CD14-positive monocyte (primary cell): ENCODE results near the gene ERFL. TPM values are rescaled to one million over a fixed set of nuclear protein-coding genes. Genes with fewer than 3 reads are reported as not detected.

Experiments used
- DNase-seq, 3 donors: peaks; one replicate each; pipeline ENCODE4 v3.0.0-alpha.2; 2011 to 2022
- H2AFZ ChIP-seq: 2 replicates; pipeline ENCODE4 v1.6.0; 2012; ENCODE audit warnings: mild to moderate bottlenecking, low read depth, low read length, inconsistent platforms; ENCODE audit not compliant: insufficient read depth, poor library complexity, severe bottlenecking
- H3K27ac ChIP-seq, 2 donors: 1 replicate in 1 of 2; 2 replicates in 1 of 2; pipeline ENCODE4 v1.5.1; 2012 to 2013; ENCODE audit warnings: low read length in 2 of 2, control low read depth in 1 of 2, inconsistent platforms in 1 of 2, low read depth in 1 of 2, mild to moderate bottlenecking in 1 of 2
- H3K27me3 ChIP-seq, 2 donors: one replicate each; pipeline versions ENCODE4 v1.6.0 to v1.6.1; 2011 to 2013; ENCODE audit warnings: low read length in 2 of 2; ENCODE audit not compliant: control insufficient read depth in 2 of 2, insufficient read depth in 2 of 2
- H3K36me3 ChIP-seq, 2 donors: replicated peaks in 1 of 2; 1 replicate in 1 of 2; 2 replicates in 1 of 2; pipeline versions ENCODE4 v1.5.1 to v1.6.1; 2012 to 2013; ENCODE audit warnings: low read length in 2 of 2, control low read depth in 1 of 2, inconsistent platforms in 1 of 2, mild to moderate bottlenecking in 1 of 2; ENCODE audit not compliant: insufficient read depth in 2 of 2, control insufficient read depth in 1 of 2
- H3K4me1 ChIP-seq, 2 donors: 1 replicate in 1 of 2; 2 replicates in 1 of 2; pipeline versions ENCODE4 v1.5.1 to v1.6.1; 2012 to 2013; ENCODE audit warnings: low read length in 2 of 2, control low read depth in 1 of 2, inconsistent platforms in 1 of 2, mild to moderate bottlenecking in 1 of 2, moderate library complexity in 1 of 2; ENCODE audit not compliant: insufficient read depth in 2 of 2, control insufficient read depth in 1 of 2
- H3K4me2 ChIP-seq: replicated peaks from 2 replicates; pipeline ENCODE3; 2012; ENCODE audit warnings: low read length, moderate library complexity, mild to moderate bottlenecking; ENCODE audit not compliant: poor library complexity, severe bottlenecking; ENCODE audit errors: extremely low read depth
- H3K4me3 ChIP-seq, 3 experiments: fragments of 200-600 bp in 1 of 3; sonication (generic) in 1 of 3; replicated peaks in 1 of 3; 1 replicate in 2 of 3; 2 replicates in 1 of 3; pipeline ENCODE4 v1.5.1; 2011 to 2013; ENCODE audit warnings: low read length in 3 of 3, mild to moderate bottlenecking in 3 of 3, control low read depth in 2 of 3, low read depth in 2 of 3, inconsistent platforms in 1 of 3, moderate library complexity in 1 of 3
- H3K79me2 ChIP-seq: 2 replicates; pipeline ENCODE4 v1.6.0; 2012; ENCODE audit warnings: mild to moderate bottlenecking, control low read depth, inconsistent platforms, low read length, moderate library complexity; ENCODE audit not compliant: insufficient read depth
- H3K9ac ChIP-seq: 2 replicates; pipeline ENCODE4 v1.6.0; 2017; ENCODE audit warnings: low read length, mild to moderate bottlenecking; ENCODE audit not compliant: insufficient read depth, poor library complexity, severe bottlenecking
- H3K9me3 ChIP-seq, 2 donors: replicated peaks in 1 of 2; 1 replicate in 1 of 2; 2 replicates in 1 of 2; pipeline versions ENCODE4 v1.5.1 to v1.6.1; 2012 to 2013; ENCODE audit warnings: low read length in 2 of 2, control low read depth in 1 of 2; ENCODE audit not compliant: control insufficient read depth in 1 of 2, insufficient read depth in 1 of 2
- H4K20me1 ChIP-seq: 2 replicates; pipeline ENCODE4 v1.6.0; 2012; ENCODE audit warnings: mild to moderate bottlenecking, low read length, control low read depth, moderate library complexity; ENCODE audit not compliant: insufficient read depth
- H3K27ac Mint-ChIP-seq, 7 donors: one replicate each; pipeline ENCODE4 v1.8.0; 2020; ENCODE audit warnings: mild to moderate bottlenecking in 7 of 7, mixed read lengths in 7 of 7, moderate library complexity in 6 of 7, inconsistent platforms in 2 of 7
- H3K27me3 Mint-ChIP-seq, 3 donors: one replicate each; pipeline ENCODE4 v1.8.0; 2021 to 2022; ENCODE audit warnings: low read depth in 3 of 3, mild to moderate bottlenecking in 3 of 3, mixed read lengths in 3 of 3, moderate library complexity in 3 of 3, inconsistent platforms in 1 of 3
- H3K36me3 Mint-ChIP-seq, 2 donors: one replicate each; pipeline ENCODE4 v1.8.0; 2020; ENCODE audit warnings: mixed read lengths in 2 of 2, inconsistent platforms in 1 of 2, mild to moderate bottlenecking in 1 of 2
- H3K4me1 Mint-ChIP-seq: one replicate; pipeline ENCODE4 v1.8.0; 2020; ENCODE audit warnings: mild to moderate bottlenecking, mixed read lengths
- H3K4me3 Mint-ChIP-seq, 2 donors: one replicate each; pipeline ENCODE4 v1.8.0; 2020; ENCODE audit warnings: mild to moderate bottlenecking in 2 of 2, mixed read lengths in 2 of 2, moderate library complexity in 1 of 2
- H3K9me3 Mint-ChIP-seq, 7 donors: one replicate each; pipeline ENCODE4 v1.8.0; 2020 to 2022; ENCODE audit warnings: mixed read lengths in 7 of 7, mild to moderate bottlenecking in 6 of 7, moderate library complexity in 6 of 7, inconsistent platforms in 2 of 7
- CTCF ChIP-seq: fragments of 200-600 bp; IDR thresholded peaks from one replicate; pipeline ENCODE4 v1.8.0; 2022; ENCODE audit warnings: antibody characterized with exemption, mild to moderate bottlenecking
- WGBS: methylation state at CpG from one replicate; pipeline ENCODE4 v1.1.5; 2013; ENCODE audit warnings: missing lambda C conversion rate; ENCODE audit not compliant: insufficient coverage; 5-methylcytosine and 5-hydroxymethylcytosine counted together
- intact Hi-C, 2 donors: fragments of 100-400 bp; cut with micrococcal nuclease; formaldehyde crosslinking; loops; one replicate each; pipeline versions ENCODE4 v1.15.0 to v1.15.1; 2023
- polyA plus RNA-seq, 3 donors: library from polyadenylated mRNA; depleted of rRNA in 1 of 3; unstranded in 2 of 3; stranded (reverse) in 1 of 3; fragments of 300-500 nt in 2 of 3; fragments of >200 nt in 1 of 3; fragmentation: Illumina TruSeq in 2 of 3; gene quantifications; 1 replicate in 2 of 3; 2 replicates in 1 of 3; pipeline ENCODE4 v1.2.3, GENCODE V29; 2012 to 2021

Gene ERFL
- polyA plus RNA-seq, 3 donors, result not detected

- Histone ChIP-seq H3K27me3 (peaks cover 36 to 73% of the 10 kb centered on the region in 2 donors), H3K79me2 (no peaks in the 10 kb centered on the region), H2AFZ (no peak overlapping the region), H3K9me3 (peaks cover 0 to 11% of the 10 kb centered on the region in 2 donors), H3K4me1 (no peaks in the 10 kb centered on the region), H3K9ac (no peak overlapping the region), H3K4me3 (no peak overlapping the region), H3K27ac (no peak overlapping the region), H3K4me2 (no peak overlapping the region), H4K20me1 (peaks cover 5% of the 10 kb centered on the region), H3K36me3 (no peaks in the 10 kb centered on the region)
- no peak overlapping the region for H3K27ac Mint-ChIP-seq
- peaks cover 0 to 10% (median 6%) of the 10 kb centered on the region in 7 donors for H3K9me3 Mint-ChIP-seq
- peaks cover 8% of the 10 kb centered on the region for H3K4me1 Mint-ChIP-seq
- H3K27me3 Mint-ChIP-seq, result peaks cover 0 to 36% (median 24%) of the 10 kb centered on the region in 3 donors
- H3K4me3 Mint-ChIP-seq, result no peak overlapping the region
- 70% methylated on average over 4 of the region's 12 CpGs for WGBS
- peaks cover 0 to 9% of the 10 kb centered on the region in 2 donors for H3K36me3 Mint-ChIP-seq
- no peak for DNase-seq
- intact Hi-C loops, result no loop called here
- TF ChIP-seq CTCF, result no peak
These were observed 10.6 kb downstream of the ERFL start for GRCh38 chr19:41917676-41918075.

- peaks cover 29 to 73% of the 10 kb centered on the region in 2 donors for H3K27me3 ChIP-seq
- Mint-ChIP-seq H3K27me3 (peaks cover 0 to 36% (median 35%) of the 10 kb centered on the region in 3 donors), H3K4me1 (peaks cover 9% of the 10 kb centered on the region), H3K36me3 (peaks cover 0 to 2% of the 10 kb centered on the region in 2 donors), H3K4me3 (no peak overlapping the region), H3K27ac (no peak overlapping the region), H3K9me3 (peaks cover 0 to 8% (median 3%) of the 10 kb centered on the region in 7 donors)
- H3K27ac ChIP-seq, result no peak overlapping the region
- intact Hi-C loops, result no loop called here
- H3K79me2 ChIP-seq, result no peaks in the 10 kb centered on the region
- H3K4me1 ChIP-seq, result no peaks in the 10 kb centered on the region
- no peak overlapping the region for H3K9ac ChIP-seq
- H2AFZ ChIP-seq, result no peak overlapping the region
- H3K9me3 ChIP-seq, result peaks cover 0 to 16% of the 10 kb centered on the region in 2 donors
- no peak overlapping the region for H3K4me3 ChIP-seq
- 30% methylated on average over 19 of the region's 27 CpGs for WGBS
- H3K36me3 ChIP-seq, result no peaks in the 10 kb centered on the region
- TF ChIP-seq CTCF, result no peak
- no peak for DNase-seq
- H4K20me1 ChIP-seq, result peaks cover 20% of the 10 kb centered on the region
- no peak overlapping the region for H3K4me2 ChIP-seq
These were observed 12.4 kb downstream of the ERFL start for GRCh38 chr19:41915776-41916414.
